GM12892 (cell line): ENCODE measurements around the gene RIN1.

Experiments used
- POLR2A ChIP-seq: IDR thresholded peaks from 2 replicates; pipeline ENCODE4 v1.6.1; 2011; ENCODE audit warnings: low read depth, low read length, control low read depth
- POLR2AphosphoS5 ChIP-seq: IDR thresholded peaks from 2 replicates; pipeline ENCODE4 v1.6.1; 2011; ENCODE audit warnings: low read depth, low read length, control low read depth

- no peak for TF ChIP-seq POLR2AphosphoS5
- no peak for TF ChIP-seq POLR2A
Observed at GRCh38 chr11:66299186-66299585, 37.0 kb downstream of the RIN1 start.
